PC-9 (cell line): Measurements from ENCODE around the gene RAP2A.

Experiments
- CTCF ChIP-seq: fragments of 200-600 bp; sonication (generic); conservative IDR thresholded peaks from 2 replicates; pipeline ENCODE4 v1.6.1; 2017; ENCODE audit warnings: mixed run types, antibody characterized with exemption, mild to moderate bottlenecking, moderate library complexity
- EZH2 ChIP-seq: fragments of 200-600 bp; sonication (generic); IDR thresholded peaks from 2 replicates; pipeline ENCODE4 v1.8.0; 2017; ENCODE audit warnings: antibody characterized with exemption, low read depth

DNA sequence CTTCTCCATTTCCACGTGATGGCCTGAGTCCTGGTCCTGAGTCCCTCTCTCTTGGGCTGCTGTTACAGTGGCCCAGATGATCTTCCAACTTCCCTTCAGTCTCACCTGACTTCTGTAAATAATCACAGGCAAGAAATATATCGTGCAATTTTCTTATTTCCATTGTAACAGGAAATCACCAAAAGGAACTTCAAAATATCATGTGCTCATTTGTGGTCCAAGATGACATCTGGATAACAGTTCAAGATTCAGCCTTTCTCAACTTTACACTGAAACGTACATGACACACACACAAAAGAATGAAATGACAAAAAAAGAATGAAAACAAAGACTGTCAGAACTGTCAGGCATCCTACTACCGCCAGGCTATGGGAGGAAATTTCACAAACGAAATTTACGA is 22.0 kb upstream of the RAP2A start:
- TF ChIP-seq CTCF (no peak), EZH2 (no peak)
